Caco-2 (cell line): ENCODE results near the gene S100A9. TPM values are rescaled to one million over a fixed set of nuclear protein-coding genes. Genes with fewer than 3 reads are reported as not detected.

Source experiments
- BruUV-seq: library from RNA; stranded (reverse); fragments of 400-500 nt; replicated peaks from 2 replicates; lab custom pipeline; 2021; lab: Mats Ljungman, UMichigan
- CTCF ChIA-PET: fragments of 300-600 bp; sonication (Branson Sonifier 250); formaldehyde crosslinking; loops from one replicate; lab custom pipeline; 2022; ENCODE audit warnings: antibody characterized with exemption; lab: Charles Lee
- POLR2A ChIA-PET: fragments of 300-600 bp; sonication (Branson Sonifier 250); formaldehyde crosslinking; loops from one replicate; lab custom pipeline; 2022; ENCODE audit warnings: antibody characterized with exemption; lab: Charles Lee
- DNase-seq, 2 experiments: peaks; one replicate each; pipeline versions ENCODE4 v3.0.0 to v3.0.0-alpha.2; 2020 to 2022
- H3K27me3 ChIP-seq: replicated peaks from 2 replicates; pipeline ENCODE4 v1.6.0; 2011; ENCODE audit warnings: low read length; ENCODE audit not compliant: control insufficient read depth, insufficient read depth
- H3K36me3 ChIP-seq: 2 replicates; pipeline ENCODE4 v1.5.1; 2011; ENCODE audit warnings: low read length; ENCODE audit not compliant: control insufficient read depth, insufficient read depth
- H3K4me1 ChIP-seq: fragments of 250-450 bp; sonication (Bioruptor Pico); 2 replicates; pipeline ENCODE4 v1.5.1; 2020; ENCODE audit warnings: mild to moderate bottlenecking
- H3K4me3 ChIP-seq: 2 replicates; pipeline ENCODE4 v1.5.1; 2011; ENCODE audit warnings: low read depth, mild to moderate bottlenecking, control low read depth, low read length
- H3K9me3 ChIP-seq: fragments of 250-450 bp; sonication (Bioruptor Pico); 2 replicates; pipeline ENCODE4 v1.5.1; 2020; ENCODE audit warnings: mild to moderate bottlenecking, moderate library complexity
- H3K27ac Mint-ChIP-seq: one replicate; pipeline ENCODE4 v1.8.0; 2022; ENCODE audit warnings: mixed read lengths; ENCODE audit not compliant: unreplicated experiment
- H3K27me3 Mint-ChIP-seq: one replicate; pipeline ENCODE4 v1.8.0; 2022; ENCODE audit warnings: mixed read lengths; ENCODE audit not compliant: insufficient read depth, unreplicated experiment
- H3K36me3 Mint-ChIP-seq: one replicate; pipeline ENCODE4 v1.8.0; 2022; ENCODE audit warnings: mild to moderate bottlenecking, mixed read lengths; ENCODE audit not compliant: insufficient read depth, unreplicated experiment
- H3K4me1 Mint-ChIP-seq: one replicate; pipeline ENCODE4 v1.8.0; 2022; ENCODE audit warnings: low read depth, mixed read lengths; ENCODE audit not compliant: unreplicated experiment
- H3K4me3 Mint-ChIP-seq: one replicate; pipeline ENCODE4 v1.8.0; 2022; ENCODE audit warnings: mild to moderate bottlenecking, moderate library complexity, mixed read lengths; ENCODE audit not compliant: unreplicated experiment
- H3K9me3 Mint-ChIP-seq: one replicate; pipeline ENCODE4 v1.8.0; 2022; ENCODE audit warnings: mixed read lengths; ENCODE audit not compliant: unreplicated experiment
- CTCF ChIP-seq, 2 experiments: fragments of 200-600 bp in 1 of 2; IDR thresholded peaks; 1 replicate in 1 of 2; 2 replicates in 1 of 2; pipeline versions ENCODE4 v1.5.1 to v1.8.0; 2011 to 2022; ENCODE audit warnings: antibody characterized with exemption in 1 of 2, control low read depth in 1 of 2, inconsistent platforms in 1 of 2, low read depth in 1 of 2, low read length in 1 of 2, mild to moderate bottlenecking in 1 of 2, moderate library complexity in 1 of 2; ENCODE audit not compliant: insufficient read depth in 1 of 2, severe bottlenecking in 1 of 2, unreplicated experiment in 1 of 2
- intact Hi-C: fragments of 100-400 bp; cut with micrococcal nuclease; formaldehyde crosslinking; loops from one replicate; pipeline ENCODE4 v1.10.0; 2022; ENCODE audit not compliant: unreplicated experiment
- total RNA-seq: library from RNA; stranded (reverse); gene quantifications from 2 replicates; pipeline ENCODE4 v1.2.3, GENCODE V29; 2022

S100A9 gene
- total RNA-seq, 1 experiment from 2014 or later = not detected

- no peak overlapping the region for H3K27ac Mint-ChIP-seq
- DNase-seq = no peak
- no peaks in the 10 kb centered on the region for H3K36me3 Mint-ChIP-seq
- ChIA-PET POLR2A (no interaction called here), CTCF (interaction anchor here (0.5 to 2.8 kb wide), 5 partner anchors 21 to 1853 kb away, joined by 3 to 42 read pairs (median 4); partner anchors contain the start of gene S100A12)
- no peak overlapping the region for H3K4me3 Mint-ChIP-seq
- peak in 1 of 2 experiments; percentile 0 for TF ChIP-seq CTCF (IDR thresholded peaks at IDR 0.05; ENCODE audit: insufficient read depth in 1 of 2, low read depth in 1 of 2, low read length in 1 of 2, severe bottlenecking in 1 of 2, unreplicated experiment in 1 of 2)
- intact Hi-C loops = loop anchor here (5.0 to 10.0 kb wide), 2 partner anchors 210 to 393 kb away; partner anchors contain the start of gene S100A2
- no peaks in the 10 kb centered on the region for H3K4me1 ChIP-seq
- no peaks in the 10 kb centered on the region for H3K36me3 ChIP-seq
- H3K9me3 Mint-ChIP-seq = no peaks in the 10 kb centered on the region
- peaks cover 12% of the 10 kb centered on the region for H3K27me3 Mint-ChIP-seq
- H3K4me3 ChIP-seq = no peak overlapping the region
- no peaks in the 10 kb centered on the region for H3K27me3 ChIP-seq
- BruUV-seq = no TSS peak
- no peaks in the 10 kb centered on the region for H3K4me1 Mint-ChIP-seq
- no peaks in the 10 kb centered on the region for H3K9me3 ChIP-seq
Observed at GRCh38 chr1:153354515-153355193, 3.0 kb upstream of the S100A9 start.

DNA sequence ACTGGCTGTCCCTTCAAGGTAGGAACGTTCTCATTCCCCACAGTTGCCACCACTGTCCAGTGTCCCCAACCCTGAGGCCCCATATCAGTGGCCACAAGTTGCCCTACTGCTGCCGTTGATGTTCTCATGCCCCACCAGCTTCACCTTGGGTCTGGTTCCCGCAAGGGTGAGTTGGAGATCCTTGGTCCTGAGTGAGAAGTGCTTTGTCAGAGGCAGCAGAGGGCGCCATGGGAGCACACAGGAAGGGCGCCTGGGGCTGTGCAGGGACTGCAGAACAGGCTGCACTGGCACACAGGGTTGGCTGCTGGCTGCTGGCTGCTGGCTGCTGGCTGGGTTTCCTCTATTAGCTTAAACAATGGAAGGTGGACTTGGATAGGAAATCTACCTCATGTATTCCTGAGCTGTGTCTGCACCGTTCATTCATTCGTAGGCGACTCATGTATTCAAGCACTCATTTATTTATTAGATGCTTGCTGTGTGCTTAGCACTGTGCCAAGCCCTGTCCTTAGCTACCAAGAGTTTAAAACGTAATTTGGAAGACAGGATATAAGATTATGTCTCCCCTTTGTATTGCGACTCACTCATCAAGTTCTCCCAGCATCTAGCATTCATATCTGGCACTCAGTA is 2.1 kb upstream of the S100A9 start:
- no peaks in the 10 kb centered on the region for H3K9me3 ChIP-seq
- Mint-ChIP-seq H3K4me3 (no peak overlapping the region), H3K27ac (no peak overlapping the region), H3K36me3 (no peaks in the 10 kb centered on the region), H3K9me3 (no peaks in the 10 kb centered on the region), H3K4me1 (no peaks in the 10 kb centered on the region), H3K27me3 (peaks cover 10% of the 10 kb centered on the region)
- ChIA-PET CTCF (interaction anchor here (0.9 to 1.4 kb wide), 2 partner anchors 20 to 139 kb away, joined by 3 to 6 read pairs; partner anchors contain the start of gene S100A12), POLR2A (no interaction called here)
- intact Hi-C loops = loop anchor here (10.0 kb wide), 1 partner anchor 209 kb away; the partner anchor contains the start of gene S100A2
- no peaks in the 10 kb centered on the region for H3K27me3 ChIP-seq
- no TSS peak for BruUV-seq
- H3K36me3 ChIP-seq = no peaks in the 10 kb centered on the region
- no peak overlapping the region for H3K4me3 ChIP-seq
- no peaks in the 10 kb centered on the region for H3K4me1 ChIP-seq
- TF ChIP-seq CTCF (IDR thresholded peaks at IDR 0.05; ENCODE audit: insufficient read depth in 1 of 2, low read depth in 1 of 2, low read length in 1 of 2, severe bottlenecking in 1 of 2, unreplicated experiment in 1 of 2) = peak; percentile 56 to 71
- peak; percentile 66 to 70 for DNase-seq

GRCh38 chr1:153356392-153357075 is 1.1 kb upstream of the S100A9 start:
- intact Hi-C loops = loop anchor here (1.0 to 10.0 kb wide), 2 partner anchors 14 to 208 kb away; partner anchors contain the start of gene S100A2
- no TSS peak for BruUV-seq
- Histone ChIP-seq H3K4me1 (no peaks in the 10 kb centered on the region), H3K4me3 (no peak overlapping the region), H3K36me3 (no peaks in the 10 kb centered on the region), H3K27me3 (no peaks in the 10 kb centered on the region), H3K9me3 (no peaks in the 10 kb centered on the region)
- CTCF ChIA-PET = interaction anchor here (1.4 to 1.9 kb wide), 2 partner anchors 138 to 139 kb away, joined by 6 to 8 read pairs; no protein-coding TSS in a partner anchor
- no peak for TF ChIP-seq CTCF (IDR thresholded peaks at IDR 0.05; ENCODE audit: insufficient read depth in 1 of 2, low read depth in 1 of 2, low read length in 1 of 2, severe bottlenecking in 1 of 2, unreplicated experiment in 1 of 2)
- H3K4me3 Mint-ChIP-seq = no peak overlapping the region
- peaks cover 10% of the 10 kb centered on the region for H3K27me3 Mint-ChIP-seq
- no peak for DNase-seq
- H3K4me1 Mint-ChIP-seq = no peaks in the 10 kb centered on the region
- H3K9me3 Mint-ChIP-seq = no peaks in the 10 kb centered on the region
- H3K27ac Mint-ChIP-seq = no peak overlapping the region
- POLR2A ChIA-PET = no interaction called here
- H3K36me3 Mint-ChIP-seq = no peaks in the 10 kb centered on the region
